GM19023 (cell line): ENCODE data around the gene VEGFA.

Experiments
- ATAC-seq: cut with Tn5 transposase; IDR thresholded peaks from one replicate; pipeline ENCODE4 v1.9.1; 2021; ENCODE audit warnings: mild to moderate bottlenecking, moderate library complexity; ENCODE audit not compliant: unreplicated experiment

VEGFA gene

DNA sequence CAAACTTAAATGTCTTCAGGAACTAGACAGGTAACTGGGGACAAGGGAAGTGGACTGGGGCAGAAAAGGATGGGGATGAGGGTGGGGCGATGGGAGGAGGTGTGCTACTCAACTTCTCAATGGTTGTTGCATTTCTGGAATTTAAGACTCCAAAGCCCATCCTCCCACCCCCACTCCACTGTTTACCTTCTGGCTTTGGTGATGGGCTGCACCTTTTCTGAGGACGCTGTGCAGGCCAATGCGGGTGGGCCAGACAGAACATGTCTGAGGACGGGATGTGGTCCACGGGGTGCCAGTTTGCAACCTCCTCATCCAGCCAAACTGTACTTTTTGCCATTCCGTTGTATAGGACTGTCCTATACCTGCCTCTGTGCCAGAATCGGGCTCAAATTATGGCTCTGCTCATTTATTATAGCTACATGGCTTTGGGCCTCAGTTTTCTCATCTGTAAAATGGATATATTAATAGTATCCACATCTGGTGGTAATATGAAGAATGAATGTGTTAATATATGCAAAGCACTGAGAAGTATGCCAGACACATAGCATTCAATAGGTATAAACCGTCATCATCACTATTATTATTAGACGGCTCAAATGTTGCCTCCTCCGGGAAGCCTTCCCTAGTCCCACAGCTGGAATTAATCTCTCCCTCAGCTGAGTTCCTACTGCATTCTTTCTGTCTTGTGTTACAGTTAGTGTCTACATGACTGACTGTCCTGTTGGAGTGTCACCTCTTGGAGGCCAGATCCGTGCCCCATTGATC, 31.0 kb upstream of the VEGFA start:
- ATAC-seq: no peak

DNA sequence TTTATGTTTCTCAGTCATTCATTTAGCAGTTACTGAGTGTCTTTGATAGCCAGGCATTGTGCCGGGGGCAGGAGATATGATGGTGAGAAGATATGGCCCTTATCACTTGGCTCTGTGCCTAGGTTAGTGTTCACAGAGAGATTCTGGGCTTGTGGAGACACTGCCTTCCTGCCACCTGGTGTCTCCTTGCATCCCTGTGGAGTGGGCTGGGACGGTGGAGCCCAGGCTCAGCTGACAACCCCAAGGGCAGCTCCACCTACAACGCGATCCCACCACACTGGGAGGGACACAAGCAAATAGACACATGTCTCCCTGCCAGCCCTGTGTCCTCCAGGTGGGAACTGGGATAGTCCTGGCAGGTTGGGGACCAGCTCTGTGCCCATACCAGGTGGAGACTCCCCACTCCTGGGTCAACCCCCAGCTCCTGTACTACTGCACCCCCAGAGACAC, 30.3 kb upstream of the VEGFA start:
- no peak for ATAC-seq

DNA sequence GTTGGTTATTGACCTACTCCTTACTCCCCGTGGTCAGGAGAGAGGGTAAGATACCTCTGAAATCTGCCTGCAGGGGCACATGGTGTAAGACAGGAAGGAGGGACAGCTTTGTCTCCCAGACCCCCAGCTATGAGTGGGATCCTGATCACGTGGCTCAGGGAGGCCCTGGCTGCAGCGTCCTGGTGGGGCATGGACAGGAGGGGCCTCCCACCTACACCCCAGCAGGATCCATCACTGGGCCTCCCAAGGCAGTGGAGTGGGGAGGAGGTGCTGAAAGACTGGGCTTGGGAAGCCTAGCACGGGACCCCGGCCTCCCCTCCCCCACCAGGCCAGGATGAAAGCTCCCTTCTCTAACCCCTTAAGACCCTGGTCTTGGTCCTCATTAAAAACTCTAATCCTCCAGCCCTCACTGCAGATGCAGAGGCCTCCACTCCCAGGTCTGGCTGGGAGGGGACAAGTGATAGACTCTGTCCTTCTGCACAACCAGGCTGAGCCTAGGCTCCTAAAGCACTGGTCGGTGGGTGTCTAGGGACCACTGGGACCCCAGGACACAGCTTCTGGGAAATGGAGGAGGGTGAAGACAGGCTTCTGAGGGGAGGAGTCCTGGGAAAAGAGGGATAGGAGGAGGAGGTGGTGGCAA, 29.6 kb upstream of the VEGFA start:
- no peak for ATAC-seq

DNA sequence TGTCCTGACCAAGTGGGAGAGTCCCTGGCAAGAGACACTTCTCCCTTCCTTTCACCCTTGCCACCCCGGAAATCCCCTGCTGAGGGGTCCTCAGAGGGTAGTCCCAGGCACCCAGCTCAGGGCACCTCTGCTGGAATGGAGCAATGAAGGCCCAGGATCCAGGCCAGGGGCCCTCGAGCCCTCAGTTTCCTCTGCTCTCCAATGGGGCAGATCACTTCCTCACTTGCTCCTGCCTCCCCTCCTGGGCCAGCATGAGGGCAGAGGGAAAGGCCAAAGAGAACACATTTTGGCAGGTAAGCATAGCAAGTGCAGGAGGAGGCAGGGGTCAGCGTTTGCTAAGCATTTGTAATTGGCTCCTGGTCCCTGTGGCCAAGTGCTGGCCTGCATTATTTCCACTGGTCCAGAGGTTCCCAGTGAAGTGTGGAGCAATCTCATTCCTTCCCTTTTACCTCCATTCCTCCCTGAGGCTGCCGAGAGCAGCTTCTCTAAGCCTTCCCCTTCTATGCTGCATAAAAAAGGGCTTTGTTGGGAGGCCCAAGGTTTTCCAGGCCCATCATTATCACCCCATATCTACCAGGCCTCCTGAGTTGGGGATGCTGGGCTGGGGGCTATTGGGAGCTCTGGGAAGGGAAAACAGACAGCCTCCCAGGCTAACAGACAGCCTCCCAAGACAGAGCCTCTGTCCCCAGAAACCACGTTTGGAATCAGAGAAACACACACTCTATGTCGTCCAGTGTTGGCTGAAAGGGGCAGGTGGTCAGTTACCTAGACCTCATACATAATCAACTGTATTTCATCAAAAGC, 28.8 kb upstream of the VEGFA start:
- ATAC-seq: no peak

DNA sequence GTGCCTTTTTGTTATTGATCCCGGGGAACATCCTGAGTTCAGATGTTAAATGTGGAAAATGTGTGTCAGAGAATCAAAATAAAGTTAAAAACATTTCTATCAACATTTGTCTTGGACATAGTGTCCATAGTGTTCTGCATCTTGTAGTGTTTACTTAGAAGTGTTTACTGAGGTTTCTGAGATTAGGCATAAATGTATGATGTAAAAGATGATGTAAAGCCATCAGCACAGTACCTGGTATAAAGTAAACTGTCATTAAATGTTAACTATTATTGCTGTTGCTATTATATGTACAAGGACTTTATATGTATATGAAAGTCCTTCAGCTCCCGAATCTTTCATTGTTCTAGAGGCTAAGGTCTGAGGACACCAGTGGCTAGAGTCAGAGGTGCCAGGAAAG, 28.2 kb upstream of the VEGFA start:
- no peak for ATAC-seq

DNA sequence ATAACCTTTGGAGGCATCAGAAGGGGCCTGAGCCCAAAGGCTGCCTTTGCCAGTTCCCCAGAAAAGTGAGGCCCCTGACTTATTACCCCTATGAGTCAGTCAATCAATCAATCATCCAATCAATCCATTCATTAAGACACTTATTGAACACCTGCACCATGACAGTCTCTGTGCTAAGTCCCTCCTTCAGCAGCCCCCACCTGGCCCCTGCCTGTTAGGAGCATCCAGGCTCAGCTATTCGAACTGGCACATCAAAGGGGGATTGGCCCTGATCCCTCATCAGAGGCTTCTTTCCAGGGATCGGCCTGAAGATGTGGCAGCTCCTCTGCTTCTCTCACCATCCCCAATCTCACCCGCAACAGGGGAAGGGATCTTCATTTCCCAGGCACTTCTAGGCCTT, 27.7 kb upstream of the VEGFA start:
- ATAC-seq: no peak

DNA sequence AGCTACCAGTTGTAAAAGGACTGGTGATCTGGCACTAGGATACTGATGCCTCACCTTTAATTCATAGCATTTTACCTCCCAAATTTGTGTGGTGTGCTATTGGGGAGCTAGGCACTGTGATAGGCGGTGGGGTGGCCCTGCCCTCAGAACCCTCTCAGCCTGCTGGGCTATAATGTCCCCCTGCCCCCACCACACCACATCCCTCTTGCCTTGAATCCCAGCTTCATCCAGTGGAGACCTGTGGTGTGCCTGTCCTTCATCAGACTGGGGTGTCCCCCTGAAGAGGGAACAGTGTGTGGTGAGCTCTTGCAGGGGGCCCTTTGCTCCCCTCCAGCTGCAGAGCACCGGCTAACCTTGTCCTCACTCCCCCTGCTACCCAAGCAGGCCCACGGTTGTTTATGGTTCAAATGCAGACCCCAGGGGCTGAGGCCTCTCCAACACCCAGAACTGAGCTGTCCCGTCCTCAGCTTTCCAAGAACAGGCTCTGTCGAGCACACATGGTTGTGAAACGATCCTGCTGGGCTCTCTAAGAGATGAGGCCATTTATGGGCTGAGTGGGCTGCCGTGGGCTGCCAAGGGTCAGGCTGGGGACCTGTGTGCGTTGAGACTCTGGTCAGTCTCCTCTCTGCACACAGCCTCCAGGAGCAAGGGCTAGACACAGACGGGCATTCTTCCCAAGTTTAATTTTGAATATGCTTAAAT, 26.9 kb upstream of the VEGFA start:
- no peak for ATAC-seq

DNA sequence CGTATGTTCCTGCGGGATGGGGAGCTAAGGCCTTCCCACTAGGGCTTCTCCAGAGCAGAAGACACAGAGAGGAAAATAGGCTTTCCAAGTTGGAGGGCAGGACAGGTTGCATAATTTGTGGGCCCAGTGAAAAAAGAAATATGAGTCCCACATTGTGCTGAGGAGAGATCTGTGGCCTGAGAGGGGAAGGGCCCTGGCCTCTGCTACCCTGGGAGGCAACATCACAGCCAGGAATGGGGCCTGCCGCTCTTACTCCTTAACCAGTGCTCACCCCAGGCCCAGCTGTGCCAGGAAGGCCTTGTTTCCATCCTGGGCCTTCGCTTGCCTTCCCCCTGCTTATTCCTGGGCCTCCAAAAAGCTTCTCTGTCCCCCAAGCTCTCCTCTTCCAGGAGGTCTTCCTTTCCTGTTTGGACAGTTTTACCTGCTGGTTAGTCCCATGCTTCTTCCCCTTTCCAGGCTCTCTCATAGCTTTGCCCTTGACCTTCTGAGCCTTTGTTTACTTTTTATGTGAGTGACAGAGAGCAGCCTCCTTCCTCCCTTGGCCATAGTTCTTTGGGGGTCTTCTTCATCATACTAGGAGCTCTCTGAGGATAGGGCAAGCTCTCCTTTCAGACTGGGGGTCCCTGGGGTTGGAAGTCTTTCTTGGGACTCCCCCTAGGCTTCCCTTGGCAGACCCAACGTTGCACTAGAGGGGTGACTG, 26.2 kb upstream of the VEGFA start:
- ATAC-seq: no peak

DNA sequence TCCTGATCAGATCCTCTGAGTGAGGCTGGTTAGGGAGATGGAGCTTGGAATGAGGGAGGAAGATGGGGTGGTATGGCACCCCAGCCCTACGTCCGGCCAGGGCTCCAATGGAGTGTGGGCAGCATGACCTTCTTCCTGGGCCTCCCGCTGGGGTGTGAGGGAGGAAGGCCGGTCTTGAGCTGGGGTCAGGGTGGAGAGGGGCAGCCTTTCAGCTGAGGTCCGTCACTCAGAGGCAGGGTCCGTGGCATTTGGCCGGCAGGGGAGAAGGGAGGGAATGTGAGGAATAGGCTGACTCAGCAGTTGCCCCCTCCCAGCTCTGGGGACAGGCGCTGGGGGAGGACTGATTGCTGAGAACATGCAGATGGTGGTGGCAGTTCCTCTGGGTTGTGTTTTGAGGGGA, 25.5 kb upstream of the VEGFA start:
- ATAC-seq: no peak

DNA sequence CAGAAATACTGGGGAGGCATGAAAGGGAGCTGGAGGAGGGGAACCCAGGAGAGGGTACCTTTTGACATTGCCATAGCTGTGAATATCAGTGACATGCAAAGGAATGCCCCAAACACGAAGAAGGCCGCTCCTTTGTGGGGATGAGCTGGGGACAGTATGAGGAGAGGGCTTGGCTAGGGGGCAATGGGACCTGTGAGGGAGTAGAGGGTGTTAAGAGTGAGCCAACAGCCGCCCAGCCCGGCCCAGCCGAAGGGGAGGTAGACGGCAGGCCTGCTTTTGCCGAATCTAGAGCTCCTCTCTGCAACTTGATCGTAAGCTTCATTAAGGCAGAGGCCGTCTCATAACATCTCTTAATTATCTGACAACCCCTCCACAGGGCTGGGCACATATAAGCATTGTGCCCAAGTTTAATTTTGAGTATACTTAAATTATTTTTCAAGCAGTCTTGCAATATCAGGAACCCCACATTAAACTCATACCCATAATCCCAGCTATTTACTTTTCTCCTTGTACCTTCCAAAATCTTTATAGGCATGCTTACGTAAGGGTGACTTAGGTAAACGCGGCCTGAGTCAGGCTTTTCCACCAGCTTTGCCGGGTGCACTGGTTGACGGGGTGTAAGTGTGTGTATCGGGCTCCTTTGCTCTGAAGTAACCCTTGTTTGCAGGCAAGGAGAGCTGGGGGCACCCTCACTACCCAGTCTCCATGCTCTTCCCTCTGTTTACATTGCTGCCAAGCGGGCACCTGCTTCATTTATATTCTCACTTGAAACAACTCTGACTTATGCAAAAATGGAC, 24.9 kb upstream of the VEGFA start:
- ATAC-seq: no peak

DNA sequence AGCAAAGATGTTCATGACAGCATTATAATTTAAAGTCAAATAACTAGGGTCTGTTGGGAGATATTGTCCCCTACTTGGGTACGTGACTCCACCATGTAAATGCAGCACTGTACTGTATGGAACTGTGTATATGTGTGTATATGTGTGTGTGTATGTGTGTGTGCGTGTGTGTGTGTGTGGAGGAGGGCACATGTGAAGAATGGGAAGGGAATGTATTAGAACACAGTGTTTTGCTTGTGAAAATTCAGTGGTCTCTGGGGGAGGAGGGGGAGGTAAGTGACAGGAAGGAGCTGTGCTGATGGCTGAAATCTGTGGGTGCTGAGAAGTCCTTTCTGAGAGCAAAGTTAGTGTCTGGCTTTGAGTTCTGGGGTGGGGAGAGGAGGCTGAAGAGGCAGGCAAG, 23.9 kb upstream of the VEGFA start:
- no peak for ATAC-seq

DNA sequence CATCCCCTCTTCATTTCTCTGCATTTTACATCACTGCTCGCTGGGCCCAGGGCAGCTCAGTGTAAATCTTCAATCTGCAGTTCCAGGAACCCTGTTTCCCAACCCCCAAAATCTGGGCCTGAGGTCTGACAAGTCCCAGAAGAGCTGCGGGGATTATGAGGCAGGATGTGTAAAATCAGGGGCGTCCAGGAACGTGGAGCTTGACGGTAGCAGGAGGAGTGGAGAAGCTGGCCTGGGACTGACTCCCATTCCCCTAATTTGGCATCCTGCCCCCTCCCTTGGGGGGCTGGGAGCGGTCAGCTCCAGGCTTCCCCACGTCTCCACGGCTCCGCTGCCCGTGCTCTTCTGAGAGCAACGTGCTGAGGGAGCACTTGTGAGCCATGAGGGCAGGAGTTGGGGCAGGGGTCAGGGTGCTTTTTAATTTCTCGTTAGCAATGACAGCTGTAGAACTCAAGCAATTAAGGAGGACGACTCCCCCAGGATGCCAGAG, 23.4 kb upstream of the VEGFA start:
- ATAC-seq: no peak

DNA sequence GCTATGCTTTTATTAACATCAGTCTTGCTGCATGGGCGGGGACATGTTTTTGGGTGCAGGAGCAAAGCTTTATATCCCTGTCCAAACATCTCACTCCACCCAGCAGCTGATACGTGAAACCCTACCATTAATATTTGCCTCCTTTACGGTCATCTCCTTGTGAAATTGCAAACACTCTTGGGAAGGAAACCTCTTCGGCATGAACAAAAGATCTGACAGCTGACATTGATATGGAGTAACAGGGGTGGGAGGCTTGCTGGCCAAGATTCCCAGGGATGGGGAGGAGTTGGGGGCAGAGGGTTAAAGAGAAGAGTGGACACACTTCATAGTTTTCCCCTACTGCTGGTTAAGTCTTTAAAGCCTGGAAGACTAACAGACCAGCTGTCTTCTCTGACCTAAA, 22.2 kb upstream of the VEGFA start:
- no peak for ATAC-seq

DNA sequence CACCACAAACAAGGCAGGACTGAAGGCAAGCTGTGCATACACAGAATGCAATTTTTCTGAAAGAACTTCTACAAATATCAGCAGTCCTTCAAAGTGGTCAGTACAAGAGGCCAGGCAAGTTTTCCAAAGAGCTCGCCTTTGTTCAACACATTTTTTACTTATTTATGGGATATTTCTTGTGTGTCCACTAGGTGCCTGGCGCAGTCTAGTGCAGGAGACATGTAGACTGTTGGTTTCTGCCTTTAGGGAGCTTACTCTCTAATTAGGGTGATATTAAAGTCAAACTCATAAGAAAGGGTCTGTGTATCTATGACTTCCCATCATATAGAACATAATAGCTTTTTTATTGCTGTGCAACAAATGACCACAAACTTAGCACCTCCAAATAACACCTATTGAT, 21.2 kb upstream of the VEGFA start:
- no peak for ATAC-seq

DNA sequence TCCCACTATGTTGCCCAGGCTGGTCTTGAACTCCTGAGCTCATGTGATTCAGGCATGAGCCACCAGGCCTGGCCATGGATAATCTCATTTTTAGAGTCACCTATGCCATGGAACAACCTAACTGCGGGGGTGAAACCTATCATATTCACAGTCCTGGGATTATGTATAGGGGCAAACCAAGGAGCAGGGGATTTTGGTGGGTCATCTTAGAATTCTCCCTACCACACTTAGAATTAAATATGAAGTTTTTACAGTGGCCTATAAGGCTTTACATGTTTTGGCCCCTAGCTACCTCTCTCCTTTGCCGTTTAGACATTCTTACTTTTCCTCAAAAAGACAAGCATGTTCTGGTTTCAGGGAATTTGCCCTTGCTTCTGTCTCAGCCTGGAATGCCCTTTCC, 20.6 kb upstream of the VEGFA start:
- ATAC-seq: no peak

DNA sequence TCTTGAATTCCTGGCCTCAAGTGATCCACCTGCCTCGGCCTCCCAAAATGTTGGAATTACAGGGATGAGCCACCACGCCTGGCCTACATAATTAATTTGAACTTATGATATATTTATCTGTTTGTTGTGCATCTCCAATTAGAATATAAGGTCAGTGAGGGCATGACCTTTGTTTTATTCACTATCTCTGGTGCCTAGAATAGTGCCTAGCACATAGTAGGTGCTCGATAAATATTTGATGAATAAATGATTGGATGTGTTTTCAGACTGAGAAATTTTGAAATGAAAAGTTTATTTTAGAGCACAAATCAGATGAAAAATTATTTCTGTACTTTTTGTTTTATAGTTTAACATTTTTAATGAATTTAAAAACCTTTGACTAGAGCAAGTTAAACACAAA, 19.4 kb upstream of the VEGFA start:
- no peak for ATAC-seq

DNA sequence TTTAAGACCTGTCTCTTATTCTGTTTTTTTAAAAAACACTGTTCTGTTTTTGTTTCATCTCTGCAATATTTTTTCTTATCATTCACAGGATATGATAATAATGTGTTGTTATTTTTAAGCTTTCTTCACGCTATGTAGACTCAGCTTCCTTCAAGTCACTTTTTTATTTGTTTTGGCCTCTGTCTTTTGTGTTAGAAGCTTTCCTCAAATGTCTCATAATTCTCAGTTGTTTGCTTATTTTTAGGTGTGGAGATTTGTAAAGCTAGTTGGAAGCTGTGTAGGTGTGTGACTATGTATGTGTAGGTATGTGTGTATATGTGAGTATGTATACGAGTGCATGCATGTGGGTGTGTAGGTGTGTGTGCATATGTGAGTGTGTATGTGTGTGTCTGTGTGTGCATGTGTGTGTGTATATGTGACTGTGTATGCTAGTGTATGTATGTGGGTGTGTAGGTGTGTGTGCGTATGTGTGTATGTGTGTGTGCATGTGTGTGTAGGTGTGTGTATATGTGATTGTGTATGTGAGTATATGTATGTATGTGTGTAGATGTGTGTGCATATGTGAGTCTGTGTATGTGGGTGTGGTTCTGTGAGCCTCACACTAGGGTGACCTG, 16.3 kb upstream of the VEGFA start:
- no peak for ATAC-seq

DNA sequence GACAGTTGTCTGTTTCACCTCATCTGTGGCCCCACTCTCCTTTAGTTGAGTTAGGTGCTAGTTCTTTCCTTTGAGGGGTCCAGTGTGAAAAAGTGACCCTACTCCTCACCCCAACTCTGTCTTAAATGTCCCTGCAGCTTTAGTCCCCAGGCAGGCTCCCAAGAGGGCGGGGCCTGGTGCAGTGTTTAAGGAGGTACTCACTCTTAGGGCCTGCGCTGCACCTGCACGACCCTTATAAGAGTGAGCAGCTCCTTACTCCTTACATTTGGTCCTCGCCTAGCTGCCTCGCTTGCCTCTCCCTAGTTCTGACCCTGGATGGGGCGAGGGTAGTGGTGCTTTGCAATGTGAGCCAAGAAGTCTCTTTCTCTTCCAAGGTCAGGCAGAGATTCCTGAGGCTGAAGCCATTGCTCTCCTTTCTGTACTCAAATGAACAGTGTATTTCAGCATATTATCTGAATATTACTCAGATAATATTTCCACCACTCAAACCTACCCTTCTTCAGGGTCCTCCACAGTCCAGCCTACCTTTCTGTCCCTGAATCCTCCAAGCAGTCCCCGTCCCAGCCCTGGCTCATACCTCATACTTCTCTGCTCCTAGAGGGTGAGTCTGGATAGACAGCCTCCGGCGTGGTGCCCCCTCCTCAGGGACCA, 11.9 kb upstream of the VEGFA start:
- no peak for ATAC-seq

DNA sequence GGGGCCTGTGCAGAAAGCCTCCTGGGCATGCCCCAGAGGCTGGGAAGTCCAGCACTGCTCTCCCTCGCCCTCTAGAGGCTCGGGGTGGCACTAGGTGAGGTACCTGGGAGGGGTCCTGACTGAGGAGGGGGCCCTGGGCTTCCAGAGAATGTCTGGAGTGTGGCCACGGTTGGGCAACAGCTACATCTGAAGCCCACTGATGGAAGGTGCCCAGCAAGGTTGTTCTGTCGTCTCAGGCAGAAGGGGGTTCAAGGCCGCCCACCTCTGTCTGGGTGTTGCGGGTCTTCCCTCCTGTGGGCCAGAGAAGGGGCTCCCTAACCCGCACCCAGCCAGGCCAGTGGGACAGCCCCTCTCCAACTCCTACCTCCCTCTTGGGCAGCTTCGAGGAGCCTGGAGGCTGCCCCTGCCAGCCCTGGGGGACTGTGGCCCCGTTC, 11.4 kb upstream of the VEGFA start:
- ATAC-seq: no peak
